ENCODE data around the gene UBXN11.

Gene UBXN11

DNA sequence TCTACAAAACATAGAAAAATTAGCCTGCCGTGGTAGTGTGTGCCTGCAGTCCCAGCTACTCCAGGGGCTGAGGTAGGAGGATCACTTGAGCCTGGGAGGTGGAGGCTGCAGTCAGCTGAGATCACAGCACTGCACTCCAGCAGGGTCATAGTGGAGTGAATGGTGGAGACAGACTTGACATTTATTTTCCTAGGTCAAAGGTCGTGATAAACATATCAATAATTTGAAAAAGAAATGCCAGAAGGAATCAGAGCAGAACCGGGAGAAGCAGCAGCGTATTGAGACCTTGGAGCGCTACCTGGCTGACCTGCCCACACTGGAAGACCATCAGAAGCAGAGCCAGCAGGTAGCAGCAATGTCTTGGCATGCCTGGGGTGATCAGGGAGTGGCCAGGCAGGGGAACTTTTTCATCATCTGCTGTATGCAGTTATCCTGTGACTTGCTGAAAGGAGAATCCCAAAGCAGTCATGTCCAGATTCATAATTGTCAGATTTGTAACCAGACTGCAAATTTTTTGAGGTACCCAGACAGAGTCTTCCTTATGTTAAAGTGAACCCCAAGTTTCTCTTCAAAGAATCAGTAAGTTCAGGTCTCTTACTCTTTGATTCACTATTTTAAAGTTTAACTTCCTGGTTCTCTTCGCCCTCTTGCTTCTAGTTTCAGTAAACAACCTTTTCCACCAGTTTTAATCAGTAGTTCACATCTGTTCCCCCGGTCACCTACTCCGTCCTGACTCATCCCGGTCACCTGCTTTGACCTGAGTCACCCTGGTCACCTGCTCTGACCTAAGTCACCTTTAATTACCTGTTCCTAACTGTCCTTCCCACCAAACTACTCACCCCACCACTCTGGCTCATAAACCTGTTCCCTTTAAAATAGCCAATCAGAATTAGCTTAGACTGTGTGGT, 37.9 kb downstream of the UBXN11 start:
- DNase-seq (ENCODE audit: low read depth), result no peak

DNA sequence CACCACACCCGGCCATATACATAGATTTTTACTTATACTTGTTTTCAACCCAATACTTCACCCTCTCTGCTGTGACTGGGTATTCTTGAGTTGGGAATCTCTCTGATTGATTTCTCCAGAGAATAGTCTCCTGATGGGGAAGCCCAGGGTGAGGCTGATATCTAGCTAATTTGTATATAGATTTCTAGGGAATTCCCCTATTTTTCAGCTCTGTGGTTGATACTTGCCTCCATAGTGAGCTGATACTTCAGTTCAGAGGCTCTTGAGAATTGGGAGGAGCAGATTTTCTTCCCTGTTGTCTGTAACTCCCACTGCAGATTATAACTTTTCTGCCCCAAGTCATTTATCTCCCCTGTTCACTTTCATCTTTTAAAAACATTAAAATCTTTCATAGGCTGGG, 41.0 kb downstream of the UBXN11 start:
- DNase-seq (ENCODE audit: low read depth), result no peak

DNA sequence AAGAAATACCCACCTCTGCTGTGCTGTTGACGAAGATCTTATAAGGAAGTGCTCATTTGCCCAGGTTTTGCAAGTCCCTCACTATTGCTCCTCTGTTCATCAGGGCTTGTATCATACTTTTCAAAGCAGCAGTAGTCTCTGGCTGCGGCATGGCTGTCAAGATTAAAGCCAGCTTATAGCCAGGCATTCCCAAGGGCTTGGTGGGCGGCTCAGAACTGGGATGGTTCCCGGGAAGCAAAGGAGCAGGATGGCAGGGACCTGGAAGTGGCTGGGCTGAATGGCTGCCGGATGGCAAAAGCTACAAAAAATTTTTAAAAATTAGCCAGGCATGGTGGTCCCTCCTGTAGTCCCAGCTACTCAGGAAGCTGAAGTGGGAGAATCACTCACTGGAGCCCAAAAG, 43.2 kb downstream of the UBXN11 start:
- no peak for DNase-seq (ENCODE audit: low read depth)

GRCh38 chr1:26259578-26259977, 46.9 kb downstream of the UBXN11 start:
- no peak for DNase-seq (ENCODE audit: low read depth)

DNA sequence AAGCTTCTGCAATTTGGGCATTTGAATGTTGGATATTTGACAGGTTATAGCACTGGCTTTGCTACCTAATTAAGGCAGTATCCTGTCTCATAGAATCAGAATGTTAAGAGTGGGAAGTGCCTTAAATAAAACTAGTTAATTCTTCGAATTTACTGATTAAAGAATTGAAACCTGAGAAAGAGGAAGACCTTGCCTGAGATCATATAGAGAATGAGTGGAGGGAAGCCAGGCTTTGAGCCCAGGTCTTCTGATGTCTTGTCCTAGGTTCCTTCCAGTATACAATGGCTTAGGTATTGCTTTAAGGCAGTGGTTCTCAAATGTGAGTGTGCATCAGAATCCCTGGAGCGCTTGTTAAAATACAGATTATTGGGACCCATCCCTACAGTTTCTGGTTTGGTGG, 47.4 kb downstream of the UBXN11 start:
- no peak for DNase-seq (ENCODE audit: low read depth)

DNA sequence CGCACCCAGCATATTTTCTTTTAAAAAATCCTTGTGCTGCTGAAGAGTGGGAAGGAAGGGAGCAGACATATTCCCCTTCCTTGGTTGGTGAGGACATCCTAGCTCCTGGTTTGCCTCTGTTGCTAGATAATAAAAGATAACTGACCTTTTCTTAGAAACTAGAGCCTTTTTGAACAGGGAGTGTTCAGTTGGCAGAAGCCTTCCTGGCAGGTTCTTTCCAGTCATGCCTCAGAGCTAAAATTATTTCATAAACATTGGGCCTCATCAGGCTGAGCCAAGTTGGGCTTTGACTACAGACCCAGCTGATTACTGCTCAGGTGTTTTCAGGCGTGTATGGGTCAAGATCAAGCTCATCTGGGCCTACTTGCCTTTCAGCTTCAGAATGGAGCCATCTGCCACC, 49.2 kb downstream of the UBXN11 start:
- DNase-seq (ENCODE audit: low read depth), result no peak

- no peak for DNase-seq (ENCODE audit: low read depth)
Observed at GRCh38 chr1:26254404-26254803, 52.0 kb downstream of the UBXN11 start.

- DNase-seq (ENCODE audit: low read depth), result no peak
Observed at GRCh38 chr1:26252718-26253117, 53.7 kb downstream of the UBXN11 start.

GRCh38 chr1:26239936-26240335, 66.5 kb downstream of the UBXN11 start:
- no peak for DNase-seq (ENCODE audit: low read depth)

DNA sequence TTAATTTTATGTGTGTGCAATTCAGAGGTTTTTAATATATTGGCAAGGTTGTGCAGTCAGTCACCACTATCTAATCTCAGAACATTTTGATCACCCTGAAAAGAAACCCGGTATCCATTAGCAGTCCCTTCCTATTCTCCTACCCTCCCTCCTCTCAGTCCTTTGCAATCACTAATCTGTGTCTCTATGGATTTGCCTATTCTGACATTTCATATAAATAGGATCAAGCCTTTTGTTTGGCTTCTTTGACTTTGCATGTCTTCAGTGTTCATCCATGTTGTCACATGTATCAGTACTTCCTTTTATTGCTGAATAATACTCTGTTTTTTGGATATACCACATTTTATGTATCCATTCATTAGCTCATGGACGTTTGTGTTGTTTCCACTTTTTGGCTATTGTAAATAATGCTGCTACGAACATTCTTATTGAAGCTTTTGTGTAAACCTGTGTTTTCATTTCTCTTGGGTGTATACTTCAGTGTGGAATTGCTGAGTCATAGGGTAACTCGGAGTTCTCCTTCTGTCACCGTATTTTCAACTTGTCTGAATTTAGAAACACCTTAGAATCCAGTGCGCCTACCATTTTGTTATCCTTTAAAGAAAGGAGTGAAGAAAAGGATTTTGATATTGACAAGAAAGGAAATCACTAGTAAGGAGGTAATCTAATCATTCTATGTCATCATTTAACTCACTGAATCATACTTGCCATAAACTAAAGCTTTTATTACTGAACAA, 69.0 kb downstream of the UBXN11 start:
- DNase-seq (ENCODE audit: low read depth), result no peak

DNA sequence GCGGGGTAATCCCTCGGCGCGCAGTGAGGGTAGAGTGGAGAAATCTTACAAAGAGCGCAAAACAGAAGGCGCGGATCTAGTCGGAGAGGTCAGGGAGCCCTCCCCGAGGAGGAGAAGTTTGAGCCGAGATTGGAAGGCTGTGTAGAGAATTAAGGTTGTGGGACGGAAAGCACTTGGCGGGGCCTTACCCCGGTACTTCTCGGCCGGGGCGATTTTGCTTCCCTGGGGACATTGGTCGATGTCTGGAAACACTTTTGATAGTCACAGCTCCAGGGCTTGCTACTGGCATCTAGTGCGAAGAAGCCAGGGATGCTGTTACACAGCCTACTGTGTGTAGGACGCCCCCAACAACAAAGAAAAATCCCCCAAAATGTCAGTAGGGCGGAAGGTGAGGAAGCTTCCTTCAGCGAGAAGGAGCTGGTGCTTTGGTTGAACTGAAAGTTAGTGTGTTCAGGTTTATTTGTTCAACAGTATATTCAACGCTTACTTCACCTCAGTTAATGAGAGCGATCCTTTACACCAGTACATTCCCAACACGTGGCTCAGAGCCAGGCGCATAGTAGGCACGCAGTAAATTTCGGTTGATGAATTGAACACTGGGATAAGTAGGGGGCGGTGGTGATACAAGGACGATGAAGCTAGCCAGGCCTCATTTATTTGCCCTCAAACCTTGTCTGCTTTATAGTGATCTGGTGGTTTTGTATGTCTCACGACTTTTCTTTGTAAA, 71.6 kb downstream of the UBXN11 start:
- no peak for DNase-seq (ENCODE audit: low read depth)

DNA sequence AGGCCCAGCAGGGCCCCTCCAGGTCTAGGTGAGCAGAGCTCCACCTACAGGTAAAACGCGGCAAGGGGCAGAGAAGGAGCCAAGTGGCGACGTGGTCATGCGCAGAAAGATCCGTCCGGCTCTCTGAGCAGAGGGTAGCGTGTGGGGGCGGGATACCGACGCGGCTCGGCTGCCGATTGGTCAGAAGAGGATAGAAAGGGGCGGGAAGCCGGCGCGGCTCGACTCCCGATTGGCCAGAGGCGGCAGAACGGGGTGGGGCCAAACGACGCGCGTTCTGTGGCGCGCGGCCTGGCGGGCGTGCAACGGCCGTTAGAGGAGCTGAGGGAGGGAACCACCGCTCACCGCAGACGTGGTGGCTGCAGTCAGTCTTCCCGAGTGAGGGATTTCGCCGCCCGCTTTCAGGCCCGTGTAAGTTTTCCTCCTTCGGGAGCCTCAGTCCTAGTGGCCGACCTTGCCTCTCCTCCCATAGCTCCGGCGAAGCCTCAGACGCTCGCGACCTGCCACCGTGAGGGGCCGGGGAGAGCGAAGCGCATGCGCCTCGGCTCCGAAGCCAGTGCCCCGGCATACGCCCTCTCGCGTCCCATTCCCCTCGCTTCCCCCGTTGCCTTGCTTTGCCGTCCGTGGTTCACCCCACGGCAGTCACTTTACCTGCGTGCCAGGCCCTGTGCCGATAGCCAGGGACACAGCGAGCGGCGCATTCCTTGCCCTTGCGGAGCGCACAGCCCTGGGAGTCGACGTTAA, 72.4 kb downstream of the UBXN11 start, which contains the start of gene CEP85:
Gene CEP85 (plus strand): TSS at position 298 of the 741 bp plus-strand sequence. CDS start 5,584 bp downstream, outside the sequence.
- DNase-seq (ENCODE audit: low read depth), result peak; percentile 96
